IMR-90 (cell line): ENCODE results near the gene ABCE1. TPM values are rescaled to one million over a fixed set of nuclear protein-coding genes. Genes with fewer than 3 reads are reported as not detected.

Source experiments
- BHLHE40 ChIP-seq: fragments of 150-350 bp; IDR thresholded peaks from 2 replicates; pipeline ENCODE4 v1.6.1; 2016; ENCODE audit warnings: mild to moderate bottlenecking, low read depth, low read length
- CEBPB ChIP-seq: IDR thresholded peaks from 2 replicates; pipeline ENCODE4 v1.6.1; 2012; ENCODE audit warnings: low read depth, low read length, improper control_type of control experiment
- MAZ ChIP-seq: IDR thresholded peaks from 2 replicates; pipeline ENCODE4 v1.6.1; 2012; ENCODE audit warnings: low read depth, mild to moderate bottlenecking, low read length, improper control_type of control experiment, moderate library complexity, borderline replicate concordance
- NFE2L2 ChIP-seq: fragments of 150-350 bp; IDR thresholded peaks from 2 replicates; pipeline ENCODE4 v1.6.1; 2016; ENCODE audit warnings: low read depth, mild to moderate bottlenecking, low read length
- RCOR1 ChIP-seq: IDR thresholded peaks from 2 replicates; pipeline ENCODE4 v1.6.1; 2012; ENCODE audit warnings: mild to moderate bottlenecking, low read length, improper control_type of control experiment; ENCODE audit not compliant: insufficient replicate concordance
- SMC3 ChIP-seq: fragments of 150-350 bp; IDR thresholded peaks from 2 replicates; pipeline ENCODE4 v1.6.1; 2016; ENCODE audit warnings: low read depth, mild to moderate bottlenecking, antibody characterized with exemption, low read length, moderate library complexity
- polyA plus RNA-seq, 3 experiments: library from polyadenylated mRNA; depleted of rRNA; stranded (reverse); fragments of >200 nt; gene quantifications; 2 replicates each; pipeline ENCODE4 v1.2.3, GENCODE V29; 2012; ENCODE audit warnings: low replicate concordance in 1 of 3
- total RNA-seq: library from RNA; depleted of rRNA; stranded (reverse); fragments of >200 nt; gene quantifications from 2 replicates; pipeline ENCODE4 v1.2.3, GENCODE V29; 2012

Gene ABCE1
- total and polyA plus RNA-seq, 2 of the 4 experiments (the other 2 are of a cell fraction), result 54.5 to 219 TPM

DNA sequence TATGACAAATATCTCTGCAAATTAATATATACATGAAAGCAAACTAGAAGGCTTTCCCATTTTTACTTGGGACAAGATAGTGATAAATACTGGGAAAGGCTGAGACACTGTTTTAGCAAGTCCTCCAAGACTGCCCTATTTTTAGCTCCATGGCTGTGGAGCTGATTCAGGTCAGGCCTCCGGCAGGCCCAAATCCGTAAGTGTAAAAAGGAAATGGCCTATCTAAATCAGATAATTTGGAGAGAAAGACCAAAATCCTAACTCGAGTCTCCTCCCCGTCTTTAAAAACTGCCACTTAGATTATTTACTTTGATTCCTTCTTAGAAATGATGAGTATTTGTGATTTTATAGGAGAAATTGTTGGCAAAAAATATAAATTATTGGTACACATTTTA lies 79.4 kb downstream of the ABCE1 start (continued):
- no peak for TF ChIP-seq MAZ
- TF ChIP-seq RCOR1, result no peak
- TF ChIP-seq CEBPB, result no peak
- TF ChIP-seq SMC3, result no peak
- no peak for TF ChIP-seq BHLHE40
- TF ChIP-seq NFE2L2, result no peak
